ENCODE results near the gene TTPAL. TPM values are rescaled to one million over a fixed set of nuclear protein-coding genes. Genes with fewer than 3 reads are reported as not detected.

TTPAL gene
- total RNA-seq, 1 experiment from 2014 or later: 8.8 TPM

GRCh38 chr20:44509762-44510161 is 34.1 kb downstream of the TTPAL start:
- Histone ChIP-seq H3K4me1 (replicated peaks) (no peaks in the 10 kb centered on the region), H3K27ac (no peak overlapping the region), H3K4me3 (no peak overlapping the region), H3K27me3 (replicated peaks) (no peaks in the 10 kb centered on the region), H3K36me3 (peaks cover 79% of the 10 kb centered on the region), H3K9me3 (replicated peaks) (no peaks in the 10 kb centered on the region)
- no peak for DNase-seq (ENCODE audit: low read depth in 1 of 2, low spot score in 2 of 2)

- no peak for DNase-seq (ENCODE audit: low read depth in 1 of 2, low spot score in 2 of 2)
- no peak overlapping the region for H3K4me3 ChIP-seq
- peaks cover 50% of the 10 kb centered on the region for H3K36me3 ChIP-seq
- H3K4me1 ChIP-seq (replicated peaks): no peaks in the 10 kb centered on the region
- no peak overlapping the region for H3K27ac ChIP-seq
- H3K27me3 ChIP-seq (replicated peaks): no peaks in the 10 kb centered on the region
- H3K9me3 ChIP-seq (replicated peaks): no peaks in the 10 kb centered on the region
Measured at GRCh38 chr20:44513871-44514270, 38.2 kb downstream of the TTPAL start.

GRCh38 chr20:44516491-44516890 is 40.8 kb downstream of the TTPAL start:
- Histone ChIP-seq H3K27ac (no peak overlapping the region), H3K4me1 (replicated peaks) (peaks cover 9% of the 10 kb centered on the region), H3K9me3 (replicated peaks) (no peaks in the 10 kb centered on the region), H3K36me3 (peaks cover 24% of the 10 kb centered on the region), H3K27me3 (replicated peaks) (no peaks in the 10 kb centered on the region), H3K4me3 (no peak overlapping the region)
- no peak for DNase-seq (ENCODE audit: low read depth in 1 of 2, low spot score in 2 of 2)

GRCh38 chr20:44517454-44517853 is 41.8 kb downstream of the TTPAL start:
- Histone ChIP-seq H3K27me3 (replicated peaks) (no peaks in the 10 kb centered on the region), H3K9me3 (replicated peaks) (no peaks in the 10 kb centered on the region), H3K4me3 (no peak overlapping the region), H3K36me3 (peaks cover 20% of the 10 kb centered on the region), H3K27ac (no peak overlapping the region), H3K4me1 (replicated peaks) (peaks cover 13% of the 10 kb centered on the region)
- DNase-seq (ENCODE audit: low read depth in 1 of 2, low spot score in 2 of 2): no peak

GRCh38 chr20:44518248-44518647 is 42.6 kb downstream of the TTPAL start:
- DNase-seq (ENCODE audit: low read depth in 1 of 2, low spot score in 2 of 2): no peak
- Histone ChIP-seq H3K4me1 (replicated peaks) (peaks cover 13% of the 10 kb centered on the region), H3K9me3 (replicated peaks) (no peaks in the 10 kb centered on the region), H3K4me3 (no peak overlapping the region), H3K27me3 (replicated peaks) (no peaks in the 10 kb centered on the region), H3K36me3 (peaks cover 14% of the 10 kb centered on the region), H3K27ac (no peak overlapping the region)

- peak overlapping the region; percentile 91 for H3K4me3 ChIP-seq
- H3K9me3 ChIP-seq (replicated peaks): no peaks in the 10 kb centered on the region
- H3K4me1 ChIP-seq (replicated peaks): peaks cover 26% of the 10 kb centered on the region
- H3K27ac ChIP-seq: 0 out of 2 replicates have a peak overlapping the region, but pooled peaks have one; percentile 100
- H3K27me3 ChIP-seq (replicated peaks): no peaks in the 10 kb centered on the region
- H3K36me3 ChIP-seq: peaks cover 14% of the 10 kb centered on the region
- DNase-seq (ENCODE audit: low read depth in 1 of 2, low spot score in 2 of 2): no peak
Measured at GRCh38 chr20:44520881-44521280, 45.2 kb downstream of the TTPAL start.

GRCh38 chr20:44521484-44522481 is 46.1 kb downstream of the TTPAL start, which contains the start of gene SERINC3:
Gene SERINC3 (minus strand): TSS chr20:44522070. CDS start chr20:44521951, 119 bp downstream.
- Histone ChIP-seq H3K36me3 (peaks cover 10% of the 10 kb centered on the region), H3K27ac (peak within 1 kb of the TSS; percentile 100), H3K9me3 (replicated peaks) (no peaks in the 10 kb centered on the region), H3K4me3 (peak within 1 kb of the TSS; percentile 91), H3K4me1 (replicated peaks) (peaks cover 35% of the 10 kb centered on the region), H3K27me3 (replicated peaks) (no peaks in the 10 kb centered on the region)
- DNase-seq (ENCODE audit: low read depth in 1 of 2, low spot score in 2 of 2): peak; percentile 95 to 96

- no peak overlapping the region for H3K27ac ChIP-seq
- H3K27me3 ChIP-seq (replicated peaks): no peaks in the 10 kb centered on the region
- 0 out of 2 replicates have a peak, but pooled peaks cover 4% of the 10 kb centered on the region for H3K9me3 ChIP-seq (replicated peaks)
- H3K4me3 ChIP-seq: no peak overlapping the region
- H3K4me1 ChIP-seq (replicated peaks): peaks cover 35% of the 10 kb centered on the region
- H3K36me3 ChIP-seq: peaks cover 4% of the 10 kb centered on the region
- no peak for DNase-seq (ENCODE audit: low read depth in 1 of 2, low spot score in 2 of 2)
Measured at GRCh38 chr20:44522841-44523240, 47.2 kb downstream of the TTPAL start.

GRCh38 chr20:44523746-44524145 is 48.1 kb downstream of the TTPAL start:
- Histone ChIP-seq H3K27me3 (replicated peaks) (no peaks in the 10 kb centered on the region), H3K4me1 (replicated peaks) (peaks cover 35% of the 10 kb centered on the region), H3K4me3 (no peak overlapping the region), H3K36me3 (peaks cover 4% of the 10 kb centered on the region), H3K9me3 (replicated peaks) (0 out of 2 replicates have a peak, but pooled peaks cover 4% of the 10 kb centered on the region), H3K27ac (no peak overlapping the region)
- DNase-seq (ENCODE audit: low read depth in 1 of 2, low spot score in 2 of 2): no peak

- peaks cover 4% of the 10 kb centered on the region; the same call in 1 of the 2 replicates for H3K9me3 ChIP-seq (replicated peaks)
- peak in 1 of 2 experiments; percentile 48 for DNase-seq (ENCODE audit: low read depth in 1 of 2, low spot score in 2 of 2)
- H3K36me3 ChIP-seq: peaks cover 4% of the 10 kb centered on the region
- peak overlapping the region; percentile 72 for H3K27ac ChIP-seq
- H3K4me3 ChIP-seq: no peak overlapping the region
- H3K27me3 ChIP-seq (replicated peaks): no peaks in the 10 kb centered on the region
- H3K4me1 ChIP-seq (replicated peaks): peaks cover 39% of the 10 kb centered on the region
Measured at GRCh38 chr20:44526129-44526528, 50.5 kb downstream of the TTPAL start.

GRCh38 chr20:44527716-44528199 is 52.1 kb downstream of the TTPAL start:
- no peak for DNase-seq (ENCODE audit: low read depth in 1 of 2, low spot score in 2 of 2)
- H3K27ac ChIP-seq: no peak overlapping the region
- no peak overlapping the region for H3K4me3 ChIP-seq
- H3K27me3 ChIP-seq (replicated peaks): no peaks in the 10 kb centered on the region
- H3K36me3 ChIP-seq: no peaks in the 10 kb centered on the region
- peaks cover 47% of the 10 kb centered on the region for H3K4me1 ChIP-seq (replicated peaks)
- H3K9me3 ChIP-seq (replicated peaks): peaks cover 4% of the 10 kb centered on the region; the same call in 1 of the 2 replicates

- no peaks in the 10 kb centered on the region for H3K27me3 ChIP-seq (replicated peaks)
- H3K9me3 ChIP-seq (replicated peaks): peaks cover 4% of the 10 kb centered on the region; the same call in 1 of the 2 replicates
- no peak overlapping the region for H3K27ac ChIP-seq
- no peak overlapping the region for H3K4me3 ChIP-seq
- no peaks in the 10 kb centered on the region for H3K36me3 ChIP-seq
- DNase-seq (ENCODE audit: low read depth in 1 of 2, low spot score in 2 of 2): no peak
- H3K4me1 ChIP-seq (replicated peaks): peaks cover 52% of the 10 kb centered on the region
Measured at GRCh38 chr20:44528309-44528708, 52.6 kb downstream of the TTPAL start.

GRCh38 chr20:44532259-44532980 is 56.7 kb downstream of the TTPAL start:
- H3K27ac ChIP-seq: peak overlapping the region; percentile 60; the same call in 1 of the 2 replicates
- H3K9me3 ChIP-seq (replicated peaks): peaks cover under 1% of the 10 kb centered on the region; the same call in 1 of the 2 replicates
- DNase-seq (ENCODE audit: low read depth in 1 of 2, low spot score in 2 of 2): no peak
- H3K4me1 ChIP-seq (replicated peaks): peaks cover 30% of the 10 kb centered on the region
- no peaks in the 10 kb centered on the region for H3K36me3 ChIP-seq
- H3K27me3 ChIP-seq (replicated peaks): no peaks in the 10 kb centered on the region
- peak overlapping the region; percentile 79 for H3K4me3 ChIP-seq
